ENCODE results near the gene OSBPL7.

DNA sequence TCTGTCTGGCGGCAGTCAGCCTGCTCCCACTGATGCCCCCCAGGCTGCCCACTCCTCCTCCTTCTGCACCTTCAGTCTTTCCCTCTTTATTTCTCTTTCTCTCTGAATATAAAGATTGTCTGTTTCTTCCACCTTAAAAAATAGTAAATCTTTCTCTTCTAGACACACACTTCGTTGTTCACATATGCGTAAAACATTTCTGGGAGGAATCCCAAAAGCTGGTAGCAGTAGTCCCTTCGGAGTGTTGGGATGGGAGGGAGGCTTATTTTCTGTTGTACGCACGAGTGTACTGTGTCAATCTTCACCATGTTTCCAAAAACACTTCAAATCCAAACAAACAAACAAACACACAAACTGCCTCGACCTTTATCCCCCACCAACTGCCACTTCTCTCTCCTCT is 9.9 kb downstream of the OSBPL7 start:
- TF ChIP-seq, protein P1, sequence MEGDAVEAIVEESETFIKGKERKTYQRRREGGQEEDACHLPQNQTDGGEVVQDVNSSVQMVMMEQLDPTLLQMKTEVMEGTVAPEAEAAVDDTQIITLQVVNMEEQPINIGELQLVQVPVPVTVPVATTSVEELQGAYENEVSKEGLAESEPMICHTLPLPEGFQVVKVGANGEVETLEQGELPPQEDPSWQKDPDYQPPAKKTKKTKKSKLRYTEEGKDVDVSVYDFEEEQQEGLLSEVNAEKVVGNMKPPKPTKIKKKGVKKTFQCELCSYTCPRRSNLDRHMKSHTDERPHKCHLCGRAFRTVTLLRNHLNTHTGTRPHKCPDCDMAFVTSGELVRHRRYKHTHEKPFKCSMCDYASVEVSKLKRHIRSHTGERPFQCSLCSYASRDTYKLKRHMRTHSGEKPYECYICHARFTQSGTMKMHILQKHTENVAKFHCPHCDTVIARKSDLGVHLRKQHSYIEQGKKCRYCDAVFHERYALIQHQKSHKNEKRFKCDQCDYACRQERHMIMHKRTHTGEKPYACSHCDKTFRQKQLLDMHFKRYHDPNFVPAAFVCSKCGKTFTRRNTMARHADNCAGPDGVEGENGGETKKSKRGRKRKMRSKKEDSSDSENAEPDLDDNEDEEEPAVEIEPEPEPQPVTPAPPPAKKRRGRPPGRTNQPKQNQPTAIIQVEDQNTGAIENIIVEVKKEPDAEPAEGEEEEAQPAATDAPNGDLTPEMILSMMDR (IDR thresholded peaks at IDR 0.05), result no peak
- TF ChIP-seq POLR2A (IDR thresholded peaks at IDR 0.05), result no peak

Measured in body of pancreas (tissue), 4 donors.